SU-DHL-6 (cell line): ENCODE measurements around the gene SMAD6.

Experiments
- H2AFZ ChIP-seq: fragments of 200-600 bp; sonication (generic); 2 replicates; pipeline ENCODE4 v1.6.1; 2014; ENCODE audit warnings: low read depth, mild to moderate bottlenecking, moderate library complexity, mixed read lengths, antibody characterized with exemption, low read length; ENCODE audit not compliant: severe bottlenecking
- H3F3A ChIP-seq: fragments of 200-600 bp; shearing (Covaris generic); 2 replicates; pipeline ENCODE4 v1.6.0; 2016; ENCODE audit warnings: antibody characterized with exemption, mild to moderate bottlenecking; ENCODE audit not compliant: insufficient read depth
- H3K27ac ChIP-seq: fragments of 200-600 bp; sonication (generic); 2 replicates; pipeline ENCODE4 v1.5.1; 2016; ENCODE audit warnings: low read depth, mild to moderate bottlenecking, low read length, moderate library complexity, mixed read lengths
- H3K27me3 ChIP-seq: fragments of 200-600 bp; sonication (generic), shearing (Covaris generic); 2 replicates; pipeline ENCODE4 v1.6.0; 2014; ENCODE audit warnings: mild to moderate bottlenecking, low read length
- H3K36me3 ChIP-seq: fragments of 200-600 bp; sonication (generic); 2 replicates; pipeline ENCODE4 v1.6.1; 2014; ENCODE audit warnings: mild to moderate bottlenecking, low read length, mixed read lengths
- H3K4me2 ChIP-seq: fragments of 300-600, 200-600 bp; shearing (Covaris generic), sonication (generic); 2 replicates; pipeline ENCODE4 v1.6.0; 2014; ENCODE audit warnings: low read length, low read depth, mild to moderate bottlenecking; ENCODE audit not compliant: poor library complexity, severe bottlenecking
- H3K4me3 ChIP-seq: fragments of 200-600 bp; sonication (generic); 2 replicates; pipeline ENCODE4 v1.5.1; 2014; ENCODE audit warnings: antibody characterized with exemption, low read length, mild to moderate bottlenecking, mixed read lengths; ENCODE audit not compliant: insufficient read depth, poor library complexity, severe bottlenecking
- H3K79me2 ChIP-seq: fragments of 200-600 bp; sonication (generic); 2 replicates; pipeline ENCODE4 v1.6.1; 2014; ENCODE audit warnings: mild to moderate bottlenecking, low read length, moderate library complexity; ENCODE audit not compliant: insufficient read depth
- H3K9ac ChIP-seq: fragments of 200-600 bp; sonication (generic); 2 replicates; pipeline ENCODE4 v1.7.0; 2014; ENCODE audit warnings: mild to moderate bottlenecking, low read length
- H3K9me2 ChIP-seq: fragments of 200-600 bp; sonication (generic); replicated peaks from 2 replicates; pipeline ENCODE4 v1.6.1; 2014; ENCODE audit warnings: low read length; ENCODE audit not compliant: insufficient read depth
- H3K9me3 ChIP-seq: fragments of 200-600 bp; sonication (generic); 2 replicates; pipeline ENCODE4 v1.6.1; 2014; ENCODE audit warnings: low read length, mixed read lengths; ENCODE audit not compliant: insufficient read depth
- H4K20me1 ChIP-seq: fragments of 200-600 bp; sonication (generic); 2 replicates; pipeline ENCODE4 v1.6.1; 2014; ENCODE audit warnings: low read depth, mild to moderate bottlenecking, antibody characterized with exemption, low read length, moderate library complexity, mixed read lengths
- CTCF ChIP-seq: fragments of 200-600 bp; sonication (generic); IDR thresholded peaks from one replicate; pipeline ENCODE4 v1.5.1; 2017; ENCODE audit warnings: antibody characterized with exemption, mild to moderate bottlenecking, low read length, moderate library complexity; ENCODE audit not compliant: insufficient read depth, poor library complexity, severe bottlenecking
- EZH2phosphoT487 ChIP-seq: fragments of 200-600 bp; sonication (generic), shearing (Covaris generic); conservative IDR thresholded peaks from 2 replicates; pipeline ENCODE4 v1.6.1; 2018; ENCODE audit warnings: mild to moderate bottlenecking, antibody characterized with exemption, low read length, moderate library complexity, mixed read lengths

The SMAD6 gene

GRCh38 chr15:66746231-66746605, 44.2 kb downstream of the SMAD6 start:
- no peaks in the 10 kb centered on the region for H4K20me1 ChIP-seq
- H3K79me2 ChIP-seq = no peaks in the 10 kb centered on the region
- no peak overlapping the region for H3K9ac ChIP-seq
- no peak overlapping the region for H3K4me2 ChIP-seq
- no peaks in the 10 kb centered on the region for H3F3A ChIP-seq
- no peaks in the 10 kb centered on the region for H3K27me3 ChIP-seq
- H3K9me3 ChIP-seq = no peaks in the 10 kb centered on the region
- TF ChIP-seq CTCF = no peak
- TF ChIP-seq EZH2phosphoT487 = no peak
- no peak overlapping the region for H3K27ac ChIP-seq
- no peak overlapping the region for H3K4me3 ChIP-seq
- no peak overlapping the region for H2AFZ ChIP-seq
- H3K9me2 ChIP-seq = no peaks in the 10 kb centered on the region
- H3K36me3 ChIP-seq = no peaks in the 10 kb centered on the region

- Histone ChIP-seq H3F3A (no peaks in the 10 kb centered on the region), H3K9ac (no peak overlapping the region), H3K9me2 (no peaks in the 10 kb centered on the region), H4K20me1 (no peaks in the 10 kb centered on the region), H3K9me3 (no peaks in the 10 kb centered on the region), H3K27ac (no peak overlapping the region), H3K4me3 (no peak overlapping the region), H2AFZ (no peak overlapping the region), H3K27me3 (no peaks in the 10 kb centered on the region), H3K79me2 (no peaks in the 10 kb centered on the region), H3K4me2 (no peak overlapping the region), H3K36me3 (no peaks in the 10 kb centered on the region)
- TF ChIP-seq EZH2phosphoT487 = no peak
- TF ChIP-seq CTCF = no peak
Observed at GRCh38 chr15:66747223-66747622, 45.2 kb downstream of the SMAD6 start.

GRCh38 chr15:66747886-66748707, 46.1 kb downstream of the SMAD6 start:
- TF ChIP-seq EZH2phosphoT487 = no peak
- no peaks in the 10 kb centered on the region for H3K36me3 ChIP-seq
- H3K27me3 ChIP-seq = no peaks in the 10 kb centered on the region
- no peak overlapping the region for H3K4me2 ChIP-seq
- H3K9me2 ChIP-seq = no peaks in the 10 kb centered on the region
- no peak overlapping the region for H3K9ac ChIP-seq
- H3K79me2 ChIP-seq = no peaks in the 10 kb centered on the region
- H3F3A ChIP-seq = no peaks in the 10 kb centered on the region
- no peaks in the 10 kb centered on the region for H4K20me1 ChIP-seq
- no peaks in the 10 kb centered on the region for H3K9me3 ChIP-seq
- no peak overlapping the region for H3K27ac ChIP-seq
- H2AFZ ChIP-seq = no peak overlapping the region
- no peak overlapping the region for H3K4me3 ChIP-seq

- H3K27ac ChIP-seq = no peak overlapping the region
- H3K4me3 ChIP-seq = no peak overlapping the region
- H3K27me3 ChIP-seq = no peaks in the 10 kb centered on the region
- no peaks in the 10 kb centered on the region for H3F3A ChIP-seq
- no peaks in the 10 kb centered on the region for H4K20me1 ChIP-seq
- H3K79me2 ChIP-seq = no peaks in the 10 kb centered on the region
- no peak overlapping the region for H3K4me2 ChIP-seq
- no peak for TF ChIP-seq EZH2phosphoT487
- TF ChIP-seq CTCF = no peak
- no peaks in the 10 kb centered on the region for H3K36me3 ChIP-seq
- no peak overlapping the region for H2AFZ ChIP-seq
- no peaks in the 10 kb centered on the region for H3K9me2 ChIP-seq
- no peak overlapping the region for H3K9ac ChIP-seq
- H3K9me3 ChIP-seq = no peaks in the 10 kb centered on the region
Observed at GRCh38 chr15:66748708-66749035, 46.6 kb downstream of the SMAD6 start.
